Cerebellar cortex (tissue), 1 donor: ENCODE data around the gene AKNA.
A peak's percentile ranks its signal among the peaks of the same experiment; 100 is the strongest.

Source experiments
- DNase-seq: peaks from one replicate; pipeline ENCODE4 v3.0.0-alpha.2; 2015; ENCODE audit warnings: low spot score

The AKNA gene

DNA sequence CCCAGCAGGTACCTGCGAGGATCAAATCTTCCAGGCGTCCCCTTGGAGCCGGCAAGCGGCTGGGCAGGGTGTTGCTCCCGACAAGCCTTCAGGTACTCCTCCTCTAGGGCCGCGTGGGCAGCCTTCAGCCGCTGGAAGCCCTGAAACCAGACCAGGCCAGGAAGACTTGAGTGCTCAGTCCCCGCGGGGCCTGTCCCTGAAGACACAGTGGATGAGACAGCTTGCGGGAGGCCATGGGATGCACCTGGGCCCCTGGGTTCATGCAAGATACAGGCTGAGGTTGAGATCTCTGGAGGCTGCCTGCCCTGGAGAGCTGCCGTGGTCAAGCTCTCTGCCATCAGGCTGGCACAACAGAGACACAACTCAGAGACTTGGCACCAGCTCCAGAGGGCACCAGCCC lies 25.4 kb downstream of the AKNA start:
- no peak for DNase-seq

DNA sequence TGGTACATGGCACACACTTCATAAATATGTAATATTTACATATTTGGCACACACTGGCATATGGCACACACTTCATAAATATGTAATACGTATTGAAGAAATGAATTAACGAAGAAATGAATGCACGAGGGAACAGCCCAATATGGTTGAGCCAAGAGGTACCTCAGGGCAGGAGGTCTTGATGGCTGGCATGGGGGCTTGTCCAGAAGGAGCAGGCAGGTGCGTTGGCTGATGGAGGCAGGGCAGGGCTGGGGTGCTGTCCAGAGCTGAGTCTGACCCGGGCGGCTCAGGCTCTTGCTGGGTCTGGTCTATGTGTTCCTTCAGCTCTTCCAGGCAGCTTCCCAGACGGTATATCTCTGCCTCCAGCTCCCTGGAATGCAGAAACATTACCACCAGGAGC lies 26.2 kb downstream of the AKNA start:
- DNase-seq: no peak

DNA sequence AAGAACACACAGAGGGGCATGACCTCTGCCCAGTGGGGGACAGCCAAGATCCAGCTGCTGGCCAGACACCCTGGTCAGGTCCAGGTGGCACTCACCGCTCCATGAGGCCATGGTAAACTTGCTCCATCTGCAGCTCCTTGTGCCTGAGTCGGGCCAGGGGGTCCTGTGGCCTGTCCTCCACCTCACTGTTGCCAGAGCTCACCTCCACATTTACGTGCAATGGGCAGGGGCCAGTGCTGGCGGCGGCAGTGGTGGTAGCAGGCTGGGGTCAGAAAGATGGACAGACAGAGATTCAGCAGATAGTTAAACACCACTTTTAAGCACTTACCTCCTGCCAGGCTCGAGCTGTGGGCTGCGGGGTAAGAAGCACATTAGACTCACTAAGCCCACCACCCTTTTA lies 28.0 kb downstream of the AKNA start:
- DNase-seq: no peak

DNA sequence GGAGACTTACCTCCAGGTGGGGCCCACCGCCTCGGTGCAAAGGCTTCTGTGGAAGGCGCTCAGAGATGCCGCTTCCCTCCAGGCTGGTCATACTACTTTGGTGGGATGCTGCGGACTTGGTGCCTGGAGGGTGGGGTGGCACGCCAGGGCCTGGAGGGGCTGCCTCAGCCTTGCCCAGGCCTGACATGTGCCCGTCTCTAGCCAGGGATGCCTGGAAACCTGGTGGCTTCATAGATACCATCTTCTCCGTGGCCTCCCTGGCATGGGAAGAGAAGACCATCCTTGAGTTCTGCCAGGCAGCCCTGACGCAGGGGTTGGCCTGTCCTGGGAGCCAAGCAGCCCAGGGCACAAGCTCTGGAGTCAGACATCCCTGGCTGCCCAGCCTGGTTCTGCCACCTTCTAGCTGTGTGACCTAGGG lies 29.9 kb downstream of the AKNA start:
- no peak for DNase-seq

GRCh38 chr9:114357360-114357759 lies 30.4 kb downstream of the AKNA start:
- DNase-seq: no peak

DNA sequence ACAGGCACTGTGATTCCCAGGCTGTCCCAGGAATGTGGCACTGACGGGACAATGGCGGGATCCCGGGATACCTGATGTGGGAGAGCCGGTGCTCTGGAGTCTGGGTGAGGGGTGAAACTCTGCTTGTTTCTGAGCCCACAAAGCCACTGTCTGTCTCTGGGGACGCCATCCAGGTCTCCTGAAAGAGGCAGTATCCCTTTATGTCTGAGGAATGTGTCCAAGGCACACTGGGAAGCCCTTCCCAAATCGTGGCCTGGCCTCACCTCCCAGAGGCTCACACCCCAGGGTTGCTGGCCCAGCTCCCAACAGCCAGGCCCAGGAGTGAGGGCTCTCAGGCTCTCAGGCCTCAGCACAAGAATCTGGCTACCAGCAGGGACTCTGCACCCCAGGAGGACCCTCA lies 31.0 kb downstream of the AKNA start:
- DNase-seq: no peak

- no peak for DNase-seq
Measured at GRCh38 chr9:114355821-114356220, 32.0 kb downstream of the AKNA start.

DNA sequence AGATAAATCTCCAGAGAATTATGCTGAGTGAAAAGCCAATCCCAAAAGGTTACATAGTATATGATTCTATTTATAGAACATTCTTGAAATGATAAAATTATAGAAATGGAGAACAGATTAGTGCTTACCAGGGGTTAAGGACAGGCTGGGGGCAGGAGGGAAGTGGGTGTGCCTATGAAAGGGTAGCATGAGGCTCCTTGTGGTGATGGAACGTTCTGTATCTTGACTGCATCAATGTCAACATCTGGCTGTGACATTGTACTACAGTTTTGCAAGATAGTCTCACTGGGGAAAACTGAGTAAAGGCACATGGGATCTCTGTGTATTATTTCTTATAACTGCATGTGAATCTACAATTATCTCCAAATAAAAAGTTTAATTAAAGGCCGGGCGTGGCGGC lies 35.9 kb downstream of the AKNA start:
- DNase-seq: no peak

DNA sequence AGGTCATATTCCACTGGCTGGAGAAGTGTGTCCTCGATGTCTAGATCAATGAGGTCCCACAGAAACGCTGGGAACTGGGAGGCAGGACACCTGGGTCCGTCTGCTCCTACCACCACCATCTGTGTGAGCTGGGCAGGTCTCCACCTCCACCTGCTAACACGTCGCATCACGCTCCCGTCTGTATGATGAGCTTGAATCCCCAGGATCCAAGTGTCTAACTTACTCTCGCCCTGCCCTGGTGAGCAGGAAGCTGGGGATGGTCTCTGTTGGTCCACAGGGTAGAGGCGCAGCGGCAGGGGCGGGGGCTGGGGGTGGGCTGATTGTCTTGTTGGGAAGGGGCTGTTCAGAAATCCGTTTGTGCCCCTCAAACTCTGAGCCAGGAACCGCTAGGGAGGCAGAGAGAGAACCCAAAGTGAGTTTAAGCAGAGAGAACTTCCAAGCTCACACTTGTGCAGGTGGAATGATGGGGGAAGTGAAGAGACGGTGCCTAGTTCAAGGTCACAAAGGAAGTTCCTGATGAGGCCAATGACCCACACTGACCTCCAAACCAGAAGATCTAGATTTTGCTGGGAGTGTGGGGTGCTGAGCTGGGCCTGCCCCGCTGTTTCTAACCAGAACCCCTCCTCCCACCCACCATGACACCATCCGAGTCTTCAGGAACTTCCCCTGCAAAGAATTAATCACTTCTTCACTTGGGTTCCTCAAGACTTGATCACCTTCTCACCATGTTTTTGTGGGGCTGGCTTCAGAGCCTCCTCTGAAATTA lies 37.0 kb downstream of the AKNA start:
- no peak for DNase-seq

GRCh38 chr9:114349713-114350480 lies 37.9 kb downstream of the AKNA start:
- no peak for DNase-seq

DNA sequence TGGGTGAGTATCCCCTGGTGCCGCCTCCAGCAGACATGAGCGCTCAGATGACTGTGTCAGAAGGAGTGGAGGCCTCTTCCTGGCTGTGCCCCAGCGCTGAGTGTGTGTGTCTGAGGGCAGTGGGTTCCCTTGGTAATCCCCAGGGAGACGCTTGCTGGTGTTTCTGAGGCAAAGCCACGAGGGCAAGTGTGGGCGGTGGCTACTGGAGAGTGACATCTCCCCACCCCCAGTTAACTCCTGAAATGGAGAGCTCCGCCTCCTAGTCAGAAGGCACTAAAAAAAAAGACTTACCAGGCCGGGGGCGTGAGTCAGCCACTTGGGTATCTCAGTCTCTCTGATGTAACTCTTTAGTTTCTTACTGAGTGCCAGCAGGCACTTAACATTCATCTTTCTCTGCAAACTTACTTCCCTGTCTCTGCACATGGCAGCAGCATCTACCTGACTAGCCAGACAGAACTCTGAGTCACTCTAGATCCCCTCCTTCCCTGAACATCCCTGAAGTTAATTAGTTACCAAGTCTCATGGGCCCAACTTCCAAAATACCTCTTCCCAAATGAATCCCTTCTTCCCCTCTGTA lies 38.8 kb downstream of the AKNA start:
- DNase-seq: peak; percentile 3

DNA sequence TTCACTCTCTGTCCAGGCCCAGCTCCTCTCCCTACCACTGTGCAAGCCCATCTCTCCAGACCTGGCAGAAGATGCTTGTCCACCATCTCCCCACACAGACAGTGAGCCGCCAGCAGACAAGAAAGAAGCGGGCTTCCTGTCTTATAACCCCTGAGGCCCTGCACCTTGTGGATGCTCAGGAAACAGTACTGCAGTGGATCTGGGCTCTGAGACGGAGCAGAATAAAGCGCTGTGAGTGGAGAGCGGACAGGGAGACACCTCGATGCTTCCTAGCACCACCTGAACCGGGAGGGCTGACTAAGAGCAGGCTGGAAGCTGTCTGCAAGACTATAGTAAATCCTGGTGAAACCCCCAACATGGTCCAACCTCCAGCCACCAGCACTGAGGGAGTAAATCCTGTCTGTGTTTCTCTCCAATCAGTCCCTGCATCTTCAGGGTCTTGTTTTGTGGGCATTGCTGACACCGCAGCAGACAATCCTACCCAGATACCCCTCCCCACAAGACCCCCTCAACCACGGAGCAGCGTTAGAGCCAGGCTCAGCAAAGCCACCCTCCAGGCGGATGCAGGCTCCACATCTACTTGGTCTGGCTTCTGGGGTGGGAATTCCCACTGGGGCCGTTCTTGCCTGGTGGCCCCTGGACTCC lies 39.4 kb downstream of the AKNA start:
- DNase-seq: no peak

- no peak for DNase-seq
Measured at GRCh38 chr9:114347675-114348074, 40.1 kb downstream of the AKNA start.

- no peak for DNase-seq
Measured at GRCh38 chr9:114346146-114346545, 41.6 kb downstream of the AKNA start.

- no peak for DNase-seq
Measured at GRCh38 chr9:114345493-114346065, 42.2 kb downstream of the AKNA start.

DNA sequence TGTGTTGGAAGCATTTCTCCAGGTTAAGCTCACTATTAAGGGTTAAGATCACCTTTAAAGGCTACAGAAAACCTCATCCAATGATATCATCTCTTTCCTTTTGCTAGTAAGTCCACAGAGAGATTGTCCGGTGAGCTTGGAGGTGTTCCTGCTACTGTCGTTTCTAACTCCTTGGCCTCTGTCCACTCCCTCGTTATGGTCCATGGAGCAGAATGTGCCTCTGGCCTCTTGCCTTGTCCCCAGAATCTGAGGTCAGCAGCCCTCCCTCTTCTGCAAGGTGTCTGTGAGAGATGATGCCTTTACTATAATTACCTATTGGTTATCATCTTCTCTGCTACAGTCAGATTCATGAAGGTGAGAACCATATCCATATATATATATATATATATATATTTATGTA lies 43.1 kb downstream of the AKNA start:
- peak; percentile 9 for DNase-seq

DNA sequence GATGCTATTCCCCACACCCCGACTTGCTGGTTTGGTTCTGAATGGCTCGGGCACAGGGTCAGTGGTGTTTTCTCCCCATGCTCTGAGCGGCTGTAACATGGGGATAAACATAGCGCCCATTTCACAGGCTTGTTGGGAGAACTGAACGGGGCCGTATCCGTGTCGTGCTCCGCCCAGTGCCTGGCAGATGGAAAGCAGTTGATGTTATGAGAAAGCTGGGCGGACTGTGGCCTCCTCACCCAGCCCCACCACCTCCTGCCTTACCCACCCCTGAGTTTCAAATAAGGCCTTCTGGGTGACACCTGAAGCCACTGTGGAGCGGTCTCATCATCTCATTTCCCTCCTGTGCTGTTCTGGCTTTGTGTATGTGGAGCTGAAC lies 43.6 kb downstream of the AKNA start:
- no peak for DNase-seq

DNA sequence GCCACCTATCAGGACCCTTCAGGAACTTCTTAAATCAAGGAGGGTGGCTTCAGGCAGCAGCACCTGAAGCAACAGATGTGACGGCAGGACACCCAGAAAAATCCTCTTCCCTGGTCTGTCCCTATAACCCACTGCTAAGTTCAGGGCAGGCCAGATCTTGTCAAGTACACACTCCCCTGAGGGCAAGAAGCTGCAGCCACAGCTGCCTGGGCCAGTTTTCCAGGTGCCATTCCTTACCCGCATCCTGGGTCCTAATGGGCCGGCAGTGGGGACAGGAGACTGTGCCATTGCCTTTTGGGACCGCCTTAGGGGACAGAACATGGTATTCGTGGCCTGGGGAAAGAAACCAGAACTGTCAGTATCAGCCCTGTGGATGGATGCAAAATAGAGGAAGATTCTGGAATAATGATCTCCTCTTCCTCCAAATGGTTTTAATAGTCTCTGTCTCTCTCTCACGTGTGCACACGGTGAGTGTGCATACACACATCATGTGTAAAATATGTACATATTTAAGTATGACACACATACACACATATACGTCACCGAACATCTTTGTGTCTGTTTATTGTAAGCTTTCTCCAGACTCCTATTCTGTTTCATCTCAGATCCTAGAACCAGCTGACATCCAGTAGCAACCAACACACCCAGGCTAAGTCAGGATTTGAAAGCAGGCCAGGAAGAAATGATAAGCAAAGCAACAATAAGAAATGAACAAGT lies 44.2 kb downstream of the AKNA start:
- no peak for DNase-seq

- no peak for DNase-seq
Measured at GRCh38 chr9:114342755-114343440, 44.9 kb downstream of the AKNA start.

- DNase-seq: no peak
Measured at GRCh38 chr9:114341991-114342390, 45.8 kb downstream of the AKNA start.

DNA sequence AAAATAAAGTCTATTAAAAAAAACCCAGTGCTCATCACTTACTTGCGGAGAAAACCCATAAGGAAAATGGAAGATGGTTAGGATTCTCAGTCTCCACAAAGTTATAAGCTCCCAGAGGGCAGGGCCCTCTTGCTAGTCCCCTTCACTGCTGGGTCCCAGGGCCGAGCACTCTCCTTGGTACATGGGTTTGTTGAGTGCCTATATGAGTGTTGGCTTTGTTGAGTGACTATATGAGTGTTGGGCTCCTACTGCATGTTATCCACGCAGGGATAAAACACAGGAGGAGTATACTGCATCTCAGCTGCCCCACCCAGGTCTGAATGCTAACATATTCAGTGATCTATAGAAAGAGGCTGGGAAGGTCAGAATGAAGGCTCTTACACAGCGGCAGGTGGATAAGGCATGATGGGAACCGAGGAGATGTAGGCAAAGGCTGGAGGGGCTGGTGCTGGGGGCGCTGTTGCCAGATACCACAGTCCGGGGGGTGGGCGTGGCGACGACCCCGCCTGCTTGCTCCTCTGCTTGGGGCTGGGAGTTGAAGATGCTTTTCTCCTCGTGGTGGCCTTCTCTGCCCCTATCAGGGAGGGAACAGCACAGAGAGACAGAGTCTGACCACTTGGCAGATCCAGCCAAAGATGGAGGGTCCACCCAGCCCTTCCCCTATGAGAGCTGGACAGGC lies 46.5 kb downstream of the AKNA start:
- no peak for DNase-seq
